ENCODE measurements around the gene TMEM119. TPM values are rescaled to one million over a fixed set of nuclear protein-coding genes. Genes with fewer than 3 reads are reported as not detected.

TMEM119 gene
- total RNA-seq, 2 experiments from 2014 or later: not detected

- Mint-ChIP-seq H3K4me1 (ENCODE audit: low read depth) (no peaks in the 10 kb centered on the region), H3K36me3 (ENCODE audit: low read depth) (peaks cover 2% of the 10 kb centered on the region), H3K27me3 (ENCODE audit: low read depth) (peaks cover 9% of the 10 kb centered on the region), H3K9me3 (ENCODE audit: insufficient read depth) (no peaks in the 10 kb centered on the region), H3K27ac (peak overlapping the region; percentile 83), H3K4me3 (peak overlapping the region; percentile 54)
- ChIA-PET CTCF (interaction anchor here (1.1 kb wide), 1 partner anchor 12 kb away, joined by 7 read pairs; no protein-coding TSS in a partner anchor), POLR2A (no interaction called here)
- no peak for DNase-seq
- ATAC-seq: no peak
Observed at GRCh38 chr12:108605690-108606406, 8.0 kb upstream of the TMEM119 start.

- CTCF ChIA-PET: interaction anchor here (1.0 to 1.8 kb wide), 2 partner anchors 13 to 35 kb away, joined by 4 to 10 read pairs; no protein-coding TSS in a partner anchor
- Mint-ChIP-seq H3K4me3 (peak overlapping the region; percentile 54), H3K9me3 (ENCODE audit: insufficient read depth) (no peaks in the 10 kb centered on the region), H3K4me1 (ENCODE audit: low read depth) (no peaks in the 10 kb centered on the region), H3K27ac (peak overlapping the region; percentile 83), H3K36me3 (ENCODE audit: low read depth) (peaks cover 2% of the 10 kb centered on the region), H3K27me3 (ENCODE audit: low read depth) (peaks cover 9% of the 10 kb centered on the region)
- DNase-seq: no peak
- POLR2A ChIA-PET: interaction anchor here (0.9 to 1.4 kb wide), 3 partner anchors 12 to 28 kb away, joined by 3 to 4 read pairs (median 3); partner anchors contain the start of gene SELPLG
- ATAC-seq: peak; percentile 29
Observed at GRCh38 chr12:108605000-108605689, 7.3 kb upstream of the TMEM119 start.

- no peaks in the 10 kb centered on the region for H3K9me3 Mint-ChIP-seq (ENCODE audit: insufficient read depth)
Observed at GRCh38 chr12:108604208-108604941, 6.5 kb upstream of the TMEM119 start.

GRCh38 chr12:108603743-108604142, 5.9 kb upstream of the TMEM119 start:
- no peak overlapping the region for H3K27ac Mint-ChIP-seq
- ATAC-seq: no peak
- POLR2A ChIA-PET: no interaction called here
- H3K4me3 Mint-ChIP-seq: no peak overlapping the region
- no peak for DNase-seq
- H3K9me3 Mint-ChIP-seq (ENCODE audit: insufficient read depth): no peaks in the 10 kb centered on the region
- H3K27me3 Mint-ChIP-seq (ENCODE audit: low read depth): peaks cover 9% of the 10 kb centered on the region
- H3K36me3 Mint-ChIP-seq (ENCODE audit: low read depth): peaks cover 2% of the 10 kb centered on the region
- no peaks in the 10 kb centered on the region for H3K4me1 Mint-ChIP-seq (ENCODE audit: low read depth)
- CTCF ChIA-PET: interaction anchor here (1.8 kb wide), 1 partner anchor 14 kb away, joined by 10 read pairs; no protein-coding TSS in a partner anchor

More at GRCh38 chr12:108604208-108604941, 6.5 kb upstream of the TMEM119 start:
- peaks cover 2% of the 10 kb centered on the region for H3K36me3 Mint-ChIP-seq (ENCODE audit: low read depth)
- ATAC-seq (no peak), DNase-seq (no peak)
- H3K4me3 Mint-ChIP-seq: no peak overlapping the region
- ChIA-PET POLR2A (interaction anchor here (0.9 to 1.4 kb wide), 3 partner anchors 13 to 29 kb away, joined by 3 to 4 read pairs (median 3); partner anchors contain the start of gene SELPLG), CTCF (interaction anchor here (1.0 to 1.8 kb wide), 2 partner anchors 13 to 34 kb away, joined by 4 to 10 read pairs; no protein-coding TSS in a partner anchor)
- H3K27me3 Mint-ChIP-seq (ENCODE audit: low read depth): peaks cover 9% of the 10 kb centered on the region
- no peaks in the 10 kb centered on the region for H3K4me1 Mint-ChIP-seq (ENCODE audit: low read depth)
- no peak overlapping the region for H3K27ac Mint-ChIP-seq

GRCh38 chr12:108602976-108603704, 5.3 kb upstream of the TMEM119 start:
- H3K27me3 Mint-ChIP-seq (ENCODE audit: low read depth): peaks cover 9% of the 10 kb centered on the region
- peaks cover 2% of the 10 kb centered on the region for H3K36me3 Mint-ChIP-seq (ENCODE audit: low read depth)
- ATAC-seq (no peak), DNase-seq (no peak)
- H3K4me1 Mint-ChIP-seq (ENCODE audit: low read depth): no peaks in the 10 kb centered on the region
- H3K9me3 Mint-ChIP-seq (ENCODE audit: insufficient read depth): no peaks in the 10 kb centered on the region
- POLR2A ChIA-PET: no interaction called here
- CTCF ChIA-PET: interaction anchor here (1.8 kb wide), 1 partner anchor 15 kb away, joined by 10 read pairs; no protein-coding TSS in a partner anchor
- no peak overlapping the region for H3K27ac Mint-ChIP-seq
- no peak overlapping the region for H3K4me3 Mint-ChIP-seq

GRCh38 chr12:108602209-108602705, 4.4 kb upstream of the TMEM119 start:
- CTCF ChIA-PET: no interaction called here
- no peak overlapping the region for H3K4me3 Mint-ChIP-seq
- H3K27ac Mint-ChIP-seq: no peak overlapping the region
- ATAC-seq: no peak
- H3K9me3 Mint-ChIP-seq (ENCODE audit: insufficient read depth): no peaks in the 10 kb centered on the region
- peaks cover 2% of the 10 kb centered on the region for H3K36me3 Mint-ChIP-seq (ENCODE audit: low read depth)
- H3K4me1 Mint-ChIP-seq (ENCODE audit: low read depth): no peaks in the 10 kb centered on the region
- no peak for DNase-seq
- POLR2A ChIA-PET: no interaction called here
- H3K27me3 Mint-ChIP-seq (ENCODE audit: low read depth): peaks cover 9% of the 10 kb centered on the region

GRCh38 chr12:108600702-108601007, 2.8 kb upstream of the TMEM119 start:
- Mint-ChIP-seq H3K27ac (no peak overlapping the region), H3K4me1 (ENCODE audit: low read depth) (no peaks in the 10 kb centered on the region), H3K9me3 (ENCODE audit: insufficient read depth) (no peaks in the 10 kb centered on the region), H3K36me3 (ENCODE audit: low read depth) (peaks cover 2% of the 10 kb centered on the region), H3K4me3 (no peak overlapping the region), H3K27me3 (ENCODE audit: low read depth) (peaks cover 9% of the 10 kb centered on the region)
- ATAC-seq (no peak), DNase-seq (no peak)
- ChIA-PET CTCF (interaction anchor here (2.1 kb wide), 1 partner anchor 17 kb away, joined by 12 read pairs; no protein-coding TSS in a partner anchor), POLR2A (interaction anchor here (0.6 kb wide), 1 partner anchor 29 kb away, joined by 3 read pairs; no protein-coding TSS in a partner anchor)

GRCh38 chr12:108599948-108600701, 2.2 kb upstream of the TMEM119 start:
- ATAC-seq: no peak
- no peak for DNase-seq
- Mint-ChIP-seq H3K27ac (no peak overlapping the region), H3K9me3 (ENCODE audit: insufficient read depth) (no peaks in the 10 kb centered on the region), H3K36me3 (ENCODE audit: low read depth) (no peaks in the 10 kb centered on the region), H3K4me3 (no peak overlapping the region), H3K4me1 (ENCODE audit: low read depth) (no peaks in the 10 kb centered on the region), H3K27me3 (ENCODE audit: low read depth) (peaks cover 5% of the 10 kb centered on the region)
- POLR2A ChIA-PET: interaction anchor here (0.6 kb wide), 1 partner anchor 29 kb away, joined by 3 read pairs; no protein-coding TSS in a partner anchor
- CTCF ChIA-PET: interaction anchor here (2.1 kb wide), 1 partner anchor 18 kb away, joined by 12 read pairs; no protein-coding TSS in a partner anchor

GRCh38 chr12:108599541-108599940, 1.7 kb upstream of the TMEM119 start:
- no peaks in the 10 kb centered on the region for H3K36me3 Mint-ChIP-seq (ENCODE audit: low read depth)
- no peaks in the 10 kb centered on the region for H3K4me1 Mint-ChIP-seq (ENCODE audit: low read depth)
- ChIA-PET CTCF (interaction anchor here (2.1 kb wide), 1 partner anchor 18 kb away, joined by 12 read pairs; no protein-coding TSS in a partner anchor), POLR2A (no interaction called here)
- no peak overlapping the region for H3K4me3 Mint-ChIP-seq
- no peaks in the 10 kb centered on the region for H3K27me3 Mint-ChIP-seq (ENCODE audit: low read depth)
- no peak overlapping the region for H3K27ac Mint-ChIP-seq
- ATAC-seq (no peak), DNase-seq (no peak)
- no peaks in the 10 kb centered on the region for H3K9me3 Mint-ChIP-seq (ENCODE audit: insufficient read depth)

GRCh38 chr12:108598553-108599250, 818 bp upstream of the TMEM119 start:
- ATAC-seq: no peak
- H3K4me1 Mint-ChIP-seq (ENCODE audit: low read depth): no peaks in the 10 kb centered on the region
- ChIA-PET CTCF (interaction anchor here (0.6 to 0.9 kb wide), 2 partner anchors 19 to 66 kb away, joined by 3 read pairs; no protein-coding TSS in a partner anchor), POLR2A (no interaction called here)
- H3K36me3 Mint-ChIP-seq (ENCODE audit: low read depth): no peaks in the 10 kb centered on the region
- no peak overlapping the region for H3K4me3 Mint-ChIP-seq
- H3K9me3 Mint-ChIP-seq (ENCODE audit: insufficient read depth): no peaks in the 10 kb centered on the region
- no peak overlapping the region for H3K27ac Mint-ChIP-seq
- no peak for DNase-seq
- H3K27me3 Mint-ChIP-seq (ENCODE audit: low read depth): no peaks in the 10 kb centered on the region

Measured in activated CD8-positive, alpha-beta T cell treated with anti-CD3 and anti-CD28 coated beads, Interleukin-2, amount 10 ng/mL, durations not matched to agents 7 days and 5 days (primary cell).